GM19351 (cell line): ENCODE results near the gene PATZ1.
A peak's percentile ranks its signal among the peaks of the same experiment; 100 is the strongest.
"Not testable (repeated sequence)": the region's sequence is repeated elsewhere in the genome, so short reads cannot be mapped to it uniquely, and the experiment has no call there.

Experiments used
- ATAC-seq: cut with Tn5 transposase; IDR thresholded peaks from one replicate; pipeline ENCODE4 v1.9.1; 2021; ENCODE audit warnings: mild to moderate bottlenecking, moderate library complexity; ENCODE audit not compliant: unreplicated experiment

The PATZ1 gene

GRCh38 chr22:31321421-31321820 lies 24.7 kb downstream of the PATZ1 start:
- no peak for ATAC-seq

- not testable (repeated sequence) for ATAC-seq
Observed at GRCh38 chr22:31314220-31314619, 31.9 kb downstream of the PATZ1 start.

GRCh38 chr22:31313366-31314147 lies 32.6 kb downstream of the PATZ1 start:
- ATAC-seq = no peak

- no peak for ATAC-seq
Observed at GRCh38 chr22:31308181-31308580, 38.0 kb downstream of the PATZ1 start.

- no peak for ATAC-seq
Observed at GRCh38 chr22:31305194-31305593, 41.0 kb downstream of the PATZ1 start.

GRCh38 chr22:31302537-31302936 lies 43.6 kb downstream of the PATZ1 start:
- ATAC-seq = no peak

- no peak for ATAC-seq
Observed at GRCh38 chr22:31302006-31302405, 44.1 kb downstream of the PATZ1 start.

GRCh38 chr22:31300896-31301295 lies 45.2 kb downstream of the PATZ1 start:
- no peak for ATAC-seq

GRCh38 chr22:31295831-31296657 lies 50.1 kb downstream of the PATZ1 start:
- no peak for ATAC-seq

- ATAC-seq = no peak
Observed at GRCh38 chr22:31295360-31295759, 50.8 kb downstream of the PATZ1 start.

- ATAC-seq = no peak
Observed at GRCh38 chr22:31292236-31292989, 53.7 kb downstream of the PATZ1 start, which contains the start of gene PIK3IP1. Gene PIK3IP1, minus strand, starts transcription at chr22:31292488. Its CDS starts 144 bp downstream, at chr22:31292344.

- ATAC-seq = no peak
Observed at GRCh38 chr22:31291481-31292235, 54.5 kb downstream of the PATZ1 start.

- ATAC-seq = peak; percentile 84
Observed at GRCh38 chr22:31290494-31291471, 55.4 kb downstream of the PATZ1 start.

- no peak for ATAC-seq
Observed at GRCh38 chr22:31289344-31289743, 56.8 kb downstream of the PATZ1 start.

- no peak for ATAC-seq
Observed at GRCh38 chr22:31288496-31289240, 57.5 kb downstream of the PATZ1 start.

- ATAC-seq = no peak
Observed at GRCh38 chr22:31287818-31288495, 58.2 kb downstream of the PATZ1 start.

GRCh38 chr22:31286360-31287255 lies 59.5 kb downstream of the PATZ1 start:
- ATAC-seq = no peak
